EH (cell line): Measurements from ENCODE around the gene ANKRD34C.

Experiments
- DNase-seq: peaks from one replicate; pipeline ENCODE4 v3.0.0-alpha.2; 2015; ENCODE audit warnings: low read depth

Gene ANKRD34C

GRCh38 chr15:79282371-79283251 lies at the start of gene ANKRD34C:
Gene ANKRD34C (plus strand): TSS chr15:79282722. CDS start chr15:79293285, 10,563 bp downstream.
- DNase-seq, result no peak

GRCh38 chr15:79233236-79233635 lies 49.3 kb upstream of the ANKRD34C start:
- no peak for DNase-seq

DNA sequence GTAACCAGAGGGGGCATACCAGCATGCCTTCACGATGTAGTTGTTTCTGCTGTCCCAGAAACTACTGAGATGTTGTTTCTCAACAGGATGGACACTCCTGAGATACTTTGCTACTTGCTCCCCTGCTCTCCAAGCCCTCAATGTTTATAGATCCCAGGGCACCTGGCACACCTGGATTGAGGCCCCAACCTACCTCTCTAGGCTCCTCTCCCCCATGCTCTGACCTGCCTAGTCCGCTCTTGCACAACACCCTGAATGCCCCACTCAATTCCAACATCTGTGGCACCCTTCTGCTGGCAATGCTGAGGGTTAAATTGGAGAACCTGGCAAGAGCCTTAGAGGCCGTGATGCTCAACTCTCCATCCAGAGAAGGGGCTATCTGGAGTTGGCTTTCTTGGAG lies 42.5 kb upstream of the ANKRD34C start:
- no peak for DNase-seq

DNA sequence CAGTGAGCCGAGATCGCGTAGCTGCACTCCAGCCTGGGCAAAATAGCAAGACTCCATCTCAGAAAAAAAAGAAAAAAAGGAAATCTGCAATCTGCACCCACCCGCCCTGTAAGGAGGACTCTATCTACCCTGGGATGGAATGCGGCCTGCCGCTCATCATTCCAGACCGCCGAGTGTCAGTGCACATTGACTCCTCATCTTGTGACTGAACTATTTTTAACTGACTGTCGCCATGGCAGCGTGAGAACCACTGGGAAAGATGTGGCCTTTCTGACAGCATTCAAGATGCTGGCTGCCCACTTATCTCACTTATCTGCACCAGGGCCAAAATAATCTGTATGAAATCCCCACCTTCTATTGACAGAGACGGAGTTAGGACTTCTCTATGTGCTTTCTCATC lies 38.8 kb upstream of the ANKRD34C start:
- DNase-seq, result peak; percentile 45

DNA sequence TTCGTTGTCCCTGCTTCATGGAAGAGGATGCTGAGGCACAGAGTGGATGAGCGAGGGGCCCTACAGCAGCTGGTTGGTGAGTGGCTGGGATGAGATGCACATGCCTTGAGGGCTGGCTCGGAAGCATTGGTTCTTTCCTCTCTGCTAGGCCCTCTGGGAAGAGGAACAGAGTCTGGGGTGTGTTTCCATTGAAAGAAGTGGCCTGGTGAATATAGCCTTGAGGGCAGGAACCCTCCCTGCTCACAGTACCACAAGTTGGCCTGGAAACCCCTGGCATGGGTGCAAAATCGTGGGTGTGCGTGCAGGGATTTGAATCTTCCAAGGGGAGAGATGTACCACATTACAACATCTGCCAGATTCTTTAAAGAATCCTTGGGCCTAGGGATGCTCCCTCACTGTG lies 37.6 kb upstream of the ANKRD34C start:
- no peak for DNase-seq

DNA sequence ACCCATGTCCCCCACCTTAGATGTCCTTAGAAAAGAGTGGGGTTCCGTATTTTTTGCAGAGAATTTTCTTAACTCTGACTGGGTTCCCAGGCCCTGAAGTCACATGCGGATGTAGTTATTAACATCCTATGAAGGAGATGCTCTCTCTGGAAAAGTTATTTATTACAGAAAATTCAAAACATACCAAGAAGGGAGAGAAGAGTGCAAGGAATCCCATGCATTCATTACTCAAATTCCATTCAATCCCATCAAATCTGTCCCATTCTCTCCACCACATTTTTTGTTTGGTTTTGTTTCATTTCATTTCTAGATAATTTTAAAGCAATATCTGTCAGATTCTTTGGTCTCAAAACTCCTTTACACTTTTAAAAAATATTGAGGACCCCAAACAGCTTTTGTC lies 34.3 kb upstream of the ANKRD34C start:
- peak; percentile 32 for DNase-seq

GRCh38 chr15:79257454-79257853 lies 25.1 kb upstream of the ANKRD34C start:
- DNase-seq, result no peak

DNA sequence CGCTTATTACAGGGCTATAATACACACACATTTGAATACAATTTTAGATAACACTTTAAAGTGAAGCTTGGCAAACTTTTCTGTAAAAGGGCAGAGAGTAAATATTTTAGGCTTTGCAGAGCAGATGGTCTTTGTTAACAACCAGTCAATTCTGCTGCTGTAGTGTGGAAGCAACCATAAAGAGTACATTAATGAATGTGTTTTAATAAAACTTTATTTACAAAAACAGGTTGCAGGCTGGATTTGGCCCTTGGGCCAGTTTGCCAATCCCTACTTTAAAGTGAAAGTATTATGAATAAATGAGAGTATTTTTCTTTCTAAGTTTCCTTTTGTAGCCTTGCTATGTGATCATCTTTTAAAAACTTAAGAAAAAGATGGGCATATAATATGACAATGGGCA lies 20.7 kb upstream of the ANKRD34C start:
- no peak for DNase-seq

DNA sequence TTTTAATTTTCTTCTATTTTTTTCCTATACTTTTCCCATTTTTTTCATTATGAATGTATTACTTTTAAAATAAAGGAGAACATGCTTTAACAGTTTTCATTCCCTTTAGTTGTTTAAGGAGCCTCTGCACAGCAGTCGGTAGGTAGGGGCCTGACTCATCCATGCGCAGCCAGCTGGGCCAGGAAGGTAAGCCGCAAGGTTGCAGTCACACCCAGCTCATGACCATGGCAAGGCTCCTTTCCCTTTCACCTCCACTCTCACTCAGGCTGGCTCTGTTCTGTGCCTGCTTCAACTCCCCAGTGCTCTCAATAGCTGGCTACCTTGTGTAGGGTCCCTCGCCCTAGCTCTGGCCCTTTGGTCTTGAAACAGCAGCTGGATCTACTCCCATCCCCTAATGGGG lies 17.4 kb upstream of the ANKRD34C start:
- no peak for DNase-seq

- no peak for DNase-seq
Observed at GRCh38 chr15:79265987-79266579, 16.4 kb upstream of the ANKRD34C start.

GRCh38 chr15:79283252-79284048 lies 928 bp downstream of the ANKRD34C start:
- DNase-seq, result peak; percentile 52

DNA sequence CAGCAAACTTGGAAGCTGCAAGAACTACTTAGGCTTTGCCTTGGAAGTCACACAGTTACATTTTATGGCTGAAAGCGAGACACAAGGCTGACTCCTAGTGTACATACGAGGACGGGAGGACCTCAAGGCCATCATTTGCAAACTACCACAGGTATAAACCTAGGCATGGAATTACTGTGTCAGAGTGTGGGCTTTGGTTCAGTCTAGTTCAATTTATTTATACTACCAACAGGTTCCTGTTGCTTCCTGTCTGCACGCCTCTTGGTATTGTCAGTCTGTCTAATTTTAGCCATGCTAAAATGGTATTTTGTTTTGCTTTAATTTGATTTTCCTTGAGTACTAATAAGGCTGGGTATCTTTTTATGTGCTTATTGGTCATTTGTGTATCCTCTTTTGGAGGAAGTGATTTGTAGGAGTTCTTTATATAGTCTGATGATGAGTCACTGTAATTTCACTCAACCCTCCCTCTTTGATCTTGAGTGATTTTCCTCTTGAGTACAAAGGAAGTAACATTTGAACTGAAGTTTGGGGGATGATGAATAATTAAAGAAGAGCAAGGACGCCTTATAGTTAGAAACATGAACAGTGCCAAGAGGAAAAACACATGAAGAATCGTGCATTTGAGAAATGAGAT lies 8.2 kb downstream of the ANKRD34C start:
- no peak for DNase-seq

DNA sequence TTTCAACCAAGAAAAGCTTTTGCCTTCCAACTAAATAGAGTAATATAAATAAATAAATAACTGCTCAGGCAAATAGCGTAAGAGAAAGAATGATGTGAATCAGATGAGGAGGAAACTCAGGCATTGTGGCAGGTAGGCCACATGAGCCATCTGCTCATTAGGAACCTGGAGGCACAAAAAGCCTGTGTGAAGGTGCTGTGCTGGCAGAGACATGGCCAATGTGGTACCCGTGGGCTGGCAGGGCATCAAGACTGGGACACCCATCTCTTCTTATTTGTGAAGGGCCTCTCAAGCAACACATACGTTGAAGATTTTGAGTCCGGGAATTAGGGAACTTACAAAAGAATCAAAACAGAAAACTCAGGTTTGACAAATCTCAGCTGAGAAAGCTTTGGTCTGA lies 9.5 kb downstream of the ANKRD34C start:
- DNase-seq, result no peak

- DNase-seq, result no peak
Observed at GRCh38 chr15:79294075-79294474, 11.6 kb downstream of the ANKRD34C start.

GRCh38 chr15:79296583-79296982 lies 14.1 kb downstream of the ANKRD34C start:
- no peak for DNase-seq

GRCh38 chr15:79299126-79299840 lies 16.8 kb downstream of the ANKRD34C start:
- no peak for DNase-seq

GRCh38 chr15:79299841-79300235 lies 17.3 kb downstream of the ANKRD34C start:
- DNase-seq, result no peak

DNA sequence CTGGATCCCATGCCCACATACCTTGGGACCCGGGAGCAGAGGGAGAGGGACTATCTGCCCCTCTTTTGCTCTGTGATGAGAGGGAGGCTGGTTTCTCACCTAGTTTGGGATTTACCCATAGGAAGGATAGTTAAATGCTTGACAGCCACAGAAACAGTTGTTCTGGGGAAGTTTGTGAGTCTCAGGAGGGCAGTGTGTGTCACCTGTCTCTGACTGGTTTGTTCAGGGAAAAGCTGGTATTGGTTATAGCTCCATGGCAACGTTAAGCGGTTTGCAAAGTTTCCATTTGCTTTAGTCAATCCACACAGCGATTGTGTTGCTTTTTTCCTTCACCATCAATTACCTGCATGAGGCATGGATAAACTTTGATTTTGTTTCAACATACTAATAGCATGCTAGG lies 24.7 kb downstream of the ANKRD34C start:
- no peak for DNase-seq

- DNase-seq, result peak; percentile 3
Observed at GRCh38 chr15:79308874-79309273, 26.4 kb downstream of the ANKRD34C start.

- no peak for DNase-seq
Observed at GRCh38 chr15:79310612-79310984, 28.1 kb downstream of the ANKRD34C start.
